ENCODE measurements around the gene MRGPRG. TPM values are rescaled to one million over a fixed set of nuclear protein-coding genes. Genes with fewer than 3 reads are reported as not detected.

Gene MRGPRG
- total and polyA plus RNA-seq, 9 of the 15 experiments (the other 6 are each of a cell fraction or from before 2014, with no cell fraction given): not detected

DNA sequence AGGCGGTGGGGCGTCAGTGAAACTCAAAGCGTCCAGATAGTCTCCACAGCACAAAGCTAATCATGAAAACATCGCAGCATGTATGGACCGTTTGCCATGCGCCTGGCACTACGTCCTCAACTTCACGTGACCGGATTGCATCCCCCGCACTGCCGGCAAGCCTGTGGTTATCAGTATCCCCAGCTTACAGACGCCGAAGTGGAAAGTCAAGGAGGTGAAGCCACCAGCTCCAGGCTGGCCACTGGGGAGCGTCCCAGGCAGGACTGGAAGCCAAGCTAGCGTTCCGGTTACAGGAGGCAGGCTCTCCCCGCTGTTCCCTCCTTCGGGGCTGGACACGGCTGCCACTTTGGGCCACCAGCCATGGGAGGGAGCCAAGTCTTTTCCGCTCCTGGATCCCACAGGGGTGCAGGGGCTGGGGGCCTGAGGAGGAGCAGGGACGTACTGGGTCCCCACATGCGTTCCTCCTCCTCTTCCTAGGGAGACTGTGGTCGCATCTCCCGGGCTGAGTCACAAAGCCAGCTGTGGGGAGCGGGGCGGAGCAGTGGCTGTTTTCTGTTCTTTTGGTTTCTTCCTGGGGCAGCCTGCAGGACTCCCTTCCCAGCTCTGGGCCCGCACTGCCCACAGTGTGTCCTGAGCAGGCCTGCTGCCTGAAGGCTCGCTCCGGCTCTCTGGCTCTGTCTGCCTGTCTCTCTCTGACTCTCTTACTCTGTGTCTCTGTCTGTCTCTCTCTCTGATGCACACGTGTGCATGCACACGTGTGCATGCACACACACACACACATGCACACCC is 49.2 kb downstream of the MRGPRG start (continued):
- TF ChIP-seq, protein P1, sequence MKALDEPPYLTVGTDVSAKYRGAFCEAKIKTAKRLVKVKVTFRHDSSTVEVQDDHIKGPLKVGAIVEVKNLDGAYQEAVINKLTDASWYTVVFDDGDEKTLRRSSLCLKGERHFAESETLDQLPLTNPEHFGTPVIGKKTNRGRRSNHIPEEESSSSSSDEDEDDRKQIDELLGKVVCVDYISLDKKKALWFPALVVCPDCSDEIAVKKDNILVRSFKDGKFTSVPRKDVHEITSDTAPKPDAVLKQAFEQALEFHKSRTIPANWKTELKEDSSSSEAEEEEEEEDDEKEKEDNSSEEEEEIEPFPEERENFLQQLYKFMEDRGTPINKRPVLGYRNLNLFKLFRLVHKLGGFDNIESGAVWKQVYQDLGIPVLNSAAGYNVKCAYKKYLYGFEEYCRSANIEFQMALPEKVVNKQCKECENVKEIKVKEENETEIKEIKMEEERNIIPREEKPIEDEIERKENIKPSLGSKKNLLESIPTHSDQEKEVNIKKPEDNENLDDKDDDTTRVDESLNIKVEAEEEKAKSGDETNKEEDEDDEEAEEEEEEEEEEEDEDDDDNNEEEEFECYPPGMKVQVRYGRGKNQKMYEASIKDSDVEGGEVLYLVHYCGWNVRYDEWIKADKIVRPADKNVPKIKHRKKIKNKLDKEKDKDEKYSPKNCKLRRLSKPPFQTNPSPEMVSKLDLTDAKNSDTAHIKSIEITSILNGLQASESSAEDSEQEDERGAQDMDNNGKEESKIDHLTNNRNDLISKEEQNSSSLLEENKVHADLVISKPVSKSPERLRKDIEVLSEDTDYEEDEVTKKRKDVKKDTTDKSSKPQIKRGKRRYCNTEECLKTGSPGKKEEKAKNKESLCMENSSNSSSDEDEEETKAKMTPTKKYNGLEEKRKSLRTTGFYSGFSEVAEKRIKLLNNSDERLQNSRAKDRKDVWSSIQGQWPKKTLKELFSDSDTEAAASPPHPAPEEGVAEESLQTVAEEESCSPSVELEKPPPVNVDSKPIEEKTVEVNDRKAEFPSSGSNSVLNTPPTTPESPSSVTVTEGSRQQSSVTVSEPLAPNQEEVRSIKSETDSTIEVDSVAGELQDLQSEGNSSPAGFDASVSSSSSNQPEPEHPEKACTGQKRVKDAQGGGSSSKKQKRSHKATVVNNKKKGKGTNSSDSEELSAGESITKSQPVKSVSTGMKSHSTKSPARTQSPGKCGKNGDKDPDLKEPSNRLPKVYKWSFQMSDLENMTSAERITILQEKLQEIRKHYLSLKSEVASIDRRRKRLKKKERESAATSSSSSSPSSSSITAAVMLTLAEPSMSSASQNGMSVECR (CRISPR knock-in tag; IDR thresholded peaks at IDR 0.05): peak; percentile 58; the same call in 1 of the 2 replicates
- TF ChIP-seq TAF7 (tag; IDR thresholded peaks at IDR 0.05) (no peak), SREBF2 (CRISPR knock-in tag; IDR thresholded peaks at IDR 0.05) (peak; percentile 80; the same call in 1 of the 2 replicates), NFXL1 (CRISPR knock-in tag; IDR thresholded peaks at IDR 0.05) (no peak), ZNF76 (CRISPR knock-in tag; IDR thresholded peaks at IDR 0.05; ENCODE audit: borderline replicate concordance) (no peak), HDAC6 (IDR thresholded peaks at IDR 0.05; ENCODE audit: low read depth, low read length) (no peak), GABPA (tag; conservative IDR thresholded peaks at IDR 0.05; ENCODE audit: low read depth) (peak; percentile 13; the same call in 1 of the 2 replicates), RFX7 (CRISPR knock-in tag; IDR thresholded peaks at IDR 0.05) (no peak), ARID2 (IDR thresholded peaks at IDR 0.05) (no peak), POLR2H (tag; IDR thresholded peaks at IDR 0.05; ENCODE audit: low read depth) (no peak), PHB (CRISPR knock-in tag; IDR thresholded peaks at IDR 0.05) (no peak), XRCC5 (IDR thresholded peaks at IDR 0.05; ENCODE audit: low read depth, low read length) (no peak), ZZZ3 (IDR thresholded peaks at IDR 0.05) (no peak), CXXC5 (CRISPR knock-in tag; IDR thresholded peaks at IDR 0.05) (peak; percentile 99), RNF2 (IDR thresholded peaks at IDR 0.05) (peak; percentile 98), HMGN3 (IDR thresholded peaks at IDR 0.05; ENCODE audit: borderline replicate concordance, extremely low read depth, insufficient read length, low read depth, low read length) (peak; percentile 84), ZNF707 (CRISPR knock-in tag; conservative IDR thresholded peaks at IDR 0.05) (no peak), STAT5A (IDR thresholded peaks at IDR 0.05; ENCODE audit: borderline replicate concordance, low read length) (peak; percentile 78), FOXJ2 (tag; IDR thresholded peaks at IDR 0.05) (no peak)
- TF ChIP-seq, protein P2, sequence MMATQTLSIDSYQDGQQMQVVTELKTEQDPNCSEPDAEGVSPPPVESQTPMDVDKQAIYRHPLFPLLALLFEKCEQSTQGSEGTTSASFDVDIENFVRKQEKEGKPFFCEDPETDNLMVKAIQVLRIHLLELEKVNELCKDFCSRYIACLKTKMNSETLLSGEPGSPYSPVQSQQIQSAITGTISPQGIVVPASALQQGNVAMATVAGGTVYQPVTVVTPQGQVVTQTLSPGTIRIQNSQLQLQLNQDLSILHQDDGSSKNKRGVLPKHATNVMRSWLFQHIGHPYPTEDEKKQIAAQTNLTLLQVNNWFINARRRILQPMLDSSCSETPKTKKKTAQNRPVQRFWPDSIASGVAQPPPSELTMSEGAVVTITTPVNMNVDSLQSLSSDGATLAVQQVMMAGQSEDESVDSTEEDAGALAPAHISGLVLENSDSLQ (IDR thresholded peaks at IDR 0.05): no peak
- TF ChIP-seq, protein P3, sequence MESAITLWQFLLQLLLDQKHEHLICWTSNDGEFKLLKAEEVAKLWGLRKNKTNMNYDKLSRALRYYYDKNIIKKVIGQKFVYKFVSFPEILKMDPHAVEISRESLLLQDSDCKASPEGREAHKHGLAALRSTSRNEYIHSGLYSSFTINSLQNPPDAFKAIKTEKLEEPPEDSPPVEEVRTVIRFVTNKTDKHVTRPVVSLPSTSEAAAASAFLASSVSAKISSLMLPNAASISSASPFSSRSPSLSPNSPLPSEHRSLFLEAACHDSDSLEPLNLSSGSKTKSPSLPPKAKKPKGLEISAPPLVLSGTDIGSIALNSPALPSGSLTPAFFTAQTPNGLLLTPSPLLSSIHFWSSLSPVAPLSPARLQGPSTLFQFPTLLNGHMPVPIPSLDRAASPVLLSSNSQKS (CRISPR knock-in tag; IDR thresholded peaks at IDR 0.05): no peak

All from K562 (cell line).